Hematopoietic multipotent progenitor cell treated with erythropoietin and hydrocortisone succinate and interleukin-3 and kit ligand, for 8 days (in vitro differentiated cells): ENCODE measurements around the gene GMPR.

Experiments
- DNase-seq: peaks from one replicate; pipeline ENCODE4 v3.0.0-alpha.2; 2015

Gene GMPR

DNA sequence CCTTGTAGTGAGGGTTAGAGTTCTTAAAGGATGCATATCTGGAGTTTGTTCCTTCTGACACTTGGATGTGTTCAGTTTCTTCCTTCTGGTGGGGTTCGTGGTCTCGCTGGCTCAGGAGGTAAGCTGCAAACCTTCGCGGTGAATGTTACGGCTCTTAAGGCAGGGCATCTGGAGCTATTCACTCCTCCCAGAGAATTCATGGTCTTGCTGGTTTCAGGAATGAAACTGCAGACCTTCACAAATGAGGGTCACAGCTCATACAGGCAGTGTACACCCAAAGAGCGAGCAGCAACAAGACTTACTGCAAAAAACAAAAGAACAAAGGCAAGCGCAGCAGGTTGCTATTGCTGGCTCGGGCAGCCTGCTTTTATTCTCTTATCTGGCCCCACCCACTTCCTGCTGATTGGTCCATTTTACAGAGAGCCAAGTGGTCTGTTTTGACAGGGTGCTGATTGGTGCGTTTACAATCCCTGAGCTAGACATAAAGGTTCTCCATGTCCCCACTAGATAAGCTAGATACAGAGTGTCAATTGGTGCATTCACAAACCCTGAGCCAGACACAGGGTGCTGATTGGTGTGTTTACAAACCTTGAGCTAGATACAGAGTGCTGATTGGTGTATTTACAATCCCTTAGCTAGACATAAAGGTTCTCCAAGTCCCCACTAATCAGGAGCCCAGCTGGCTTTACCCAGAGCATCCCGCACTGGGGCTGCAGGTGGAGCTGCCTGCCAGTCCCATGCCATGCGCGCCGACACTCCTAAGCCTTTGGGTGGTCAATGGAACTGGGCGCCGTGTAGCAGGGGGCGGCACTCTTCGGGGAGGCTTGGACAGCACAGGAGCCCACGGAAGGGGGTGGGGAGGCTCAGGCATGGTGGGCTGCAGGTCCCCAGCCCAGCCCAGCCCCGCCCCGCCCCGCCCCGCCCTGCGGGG is 12.0 kb upstream of the GMPR start:
- DNase-seq: peak; percentile 29

DNA sequence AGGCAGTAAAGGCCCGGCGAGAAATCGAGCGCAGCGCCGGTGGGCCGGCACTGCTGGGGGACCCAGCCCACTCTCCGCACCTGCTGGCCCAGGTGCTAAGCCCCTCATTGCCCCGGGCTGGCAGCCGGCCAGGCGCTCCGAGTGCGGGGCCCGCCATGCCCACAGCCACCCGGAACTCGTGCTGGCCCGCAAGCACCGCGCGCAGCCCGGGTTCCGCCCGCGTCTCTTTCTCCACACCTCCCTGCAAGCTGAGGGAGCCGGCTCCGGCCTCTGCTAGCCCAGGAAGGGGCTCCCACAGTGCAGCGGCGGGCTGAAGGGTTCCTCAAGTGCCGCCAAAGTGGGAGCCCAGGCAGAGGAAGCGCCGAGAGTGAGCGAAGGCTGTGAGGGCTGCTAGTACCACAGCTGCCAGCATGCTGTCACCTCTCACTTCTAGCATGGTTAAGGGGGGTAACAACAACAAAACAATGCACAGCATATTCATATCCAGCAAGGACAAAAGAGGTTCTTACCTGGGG is 11.3 kb upstream of the GMPR start:
- DNase-seq: no peak

- no peak for DNase-seq
Observed at GRCh38 chr6:16227605-16228004, 10.8 kb upstream of the GMPR start.

DNA sequence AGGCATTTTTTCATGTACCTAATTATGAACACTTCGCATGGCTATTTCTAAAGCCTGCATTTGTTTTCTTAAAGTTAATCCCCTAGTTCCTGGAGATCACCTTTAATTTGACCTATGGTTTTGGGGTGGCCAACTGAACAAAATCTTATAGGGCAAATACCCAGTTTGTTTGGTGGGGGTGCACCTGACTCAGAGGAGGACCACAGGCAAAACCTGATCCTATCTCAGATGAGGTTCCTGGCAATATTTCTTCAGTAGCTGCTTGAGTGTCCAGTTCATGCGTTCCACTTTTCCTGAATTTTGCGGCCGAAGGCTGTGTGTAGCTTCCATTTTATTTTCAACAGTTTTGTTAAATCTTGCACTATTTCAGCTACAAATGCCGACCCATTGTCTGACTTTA is 10.3 kb upstream of the GMPR start:
- DNase-seq: no peak

- DNase-seq: no peak
Observed at GRCh38 chr6:16228709-16229665, 9.4 kb upstream of the GMPR start.

- no peak for DNase-seq
Observed at GRCh38 chr6:16229700-16230099, 8.7 kb upstream of the GMPR start.

GRCh38 chr6:16230953-16231352 is 7.4 kb upstream of the GMPR start:
- no peak for DNase-seq

DNA sequence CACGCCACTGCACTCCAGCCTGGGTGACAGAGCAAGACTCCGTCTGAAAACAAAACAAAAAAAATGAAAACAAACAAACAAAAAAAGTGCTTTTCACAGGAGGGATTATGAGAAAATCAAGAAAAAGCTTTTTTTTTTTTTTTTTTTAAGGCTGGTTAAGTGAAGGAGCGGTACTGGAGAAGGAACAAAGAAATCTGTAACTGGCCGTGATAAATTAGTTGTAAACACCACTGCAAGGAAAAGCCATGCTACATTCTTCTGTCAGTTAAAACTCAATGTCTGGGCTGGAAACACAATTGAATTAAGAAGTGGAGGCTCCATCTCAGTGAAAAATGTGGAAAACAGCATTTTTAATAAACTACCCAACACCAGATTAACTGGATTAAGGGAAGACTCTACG is 6.3 kb upstream of the GMPR start:
- no peak for DNase-seq

DNA sequence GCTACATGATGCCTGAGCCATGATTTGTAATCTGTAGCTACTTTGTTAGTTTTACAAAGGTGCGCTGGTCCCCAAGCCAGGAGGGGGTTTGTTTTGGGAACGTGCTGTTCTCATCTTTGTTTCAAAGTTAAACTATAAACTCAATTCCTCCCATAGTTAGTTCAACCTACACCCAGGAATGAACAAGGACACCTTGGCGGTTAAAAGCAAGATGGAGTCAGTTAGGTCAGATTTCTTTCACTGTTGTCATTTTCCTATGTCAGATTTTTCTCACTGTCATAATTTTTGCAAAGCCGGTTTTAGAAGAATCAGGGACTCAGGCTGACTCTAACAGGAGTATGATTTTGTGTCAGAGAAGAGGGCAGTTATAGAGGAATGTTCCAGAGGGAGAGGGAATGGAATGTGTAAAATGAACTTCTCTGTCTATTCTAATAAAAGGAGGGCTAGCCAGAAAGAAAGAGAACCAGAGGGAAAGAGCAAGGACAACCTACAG is 2.3 kb upstream of the GMPR start:
- no peak for DNase-seq

GRCh38 chr6:16236631-16237199 is 1.7 kb upstream of the GMPR start:
- peak; percentile 98 for DNase-seq

- no peak for DNase-seq
Observed at GRCh38 chr6:16237242-16237641, 1.1 kb upstream of the GMPR start.

DNA sequence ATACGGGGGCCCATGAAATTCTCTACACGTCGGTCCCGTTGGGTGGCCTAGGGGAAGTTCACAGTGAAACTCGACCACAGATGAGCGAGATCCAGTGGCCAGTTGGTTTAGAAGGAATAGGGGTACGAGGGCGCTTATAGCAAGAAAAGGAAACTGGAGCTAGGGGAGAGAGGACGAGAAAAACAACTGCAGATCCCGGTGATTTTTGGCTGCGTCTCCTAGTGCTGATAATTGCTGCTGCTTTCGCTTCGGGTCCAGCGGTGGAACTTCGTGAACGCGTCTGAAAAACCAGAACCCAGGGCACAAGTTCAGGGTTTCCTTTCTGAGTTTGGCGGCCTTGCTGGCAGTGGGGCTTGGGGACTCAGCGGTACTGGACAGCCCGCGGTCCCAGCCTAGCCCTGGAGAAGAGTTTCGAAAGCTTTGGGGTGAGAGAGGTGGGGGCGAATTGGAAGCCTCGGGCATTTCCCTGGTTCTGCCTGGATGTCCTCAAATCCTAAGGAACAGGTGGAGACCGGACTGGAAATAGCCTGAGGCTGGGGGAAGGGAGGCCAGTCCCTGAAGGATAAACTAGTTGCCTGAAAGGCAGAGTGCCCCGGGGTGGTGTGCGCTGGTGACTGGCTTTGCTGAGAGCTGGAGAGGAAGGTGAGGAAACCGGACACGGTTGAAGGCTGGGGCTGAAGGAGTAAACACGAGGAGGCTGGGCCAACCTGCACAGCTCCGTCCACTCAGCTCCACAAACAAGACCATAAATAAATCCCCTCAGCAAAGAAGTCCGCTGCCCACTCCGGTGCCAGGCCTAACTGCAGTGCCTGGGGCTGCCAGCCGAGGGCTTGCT is 793 bp downstream of the GMPR start:
- DNase-seq: peak; percentile 49

DNA sequence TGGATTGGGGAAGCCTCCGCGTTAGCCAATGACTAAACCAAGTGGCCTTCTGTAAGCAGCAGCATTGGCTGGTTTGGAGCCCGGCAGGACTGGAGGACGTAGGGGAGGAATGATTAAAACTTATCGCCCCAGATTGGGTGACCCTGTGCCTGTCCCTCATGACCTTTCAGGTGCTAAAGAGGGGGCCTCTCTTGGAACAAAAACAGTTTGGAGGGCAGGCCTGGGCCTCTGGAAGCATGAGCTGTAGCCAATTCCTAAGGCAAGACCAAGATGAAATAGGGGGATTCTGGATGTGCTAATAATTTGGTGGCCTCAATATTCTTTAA is 1.4 kb downstream of the GMPR start:
- DNase-seq: peak; percentile 91

DNA sequence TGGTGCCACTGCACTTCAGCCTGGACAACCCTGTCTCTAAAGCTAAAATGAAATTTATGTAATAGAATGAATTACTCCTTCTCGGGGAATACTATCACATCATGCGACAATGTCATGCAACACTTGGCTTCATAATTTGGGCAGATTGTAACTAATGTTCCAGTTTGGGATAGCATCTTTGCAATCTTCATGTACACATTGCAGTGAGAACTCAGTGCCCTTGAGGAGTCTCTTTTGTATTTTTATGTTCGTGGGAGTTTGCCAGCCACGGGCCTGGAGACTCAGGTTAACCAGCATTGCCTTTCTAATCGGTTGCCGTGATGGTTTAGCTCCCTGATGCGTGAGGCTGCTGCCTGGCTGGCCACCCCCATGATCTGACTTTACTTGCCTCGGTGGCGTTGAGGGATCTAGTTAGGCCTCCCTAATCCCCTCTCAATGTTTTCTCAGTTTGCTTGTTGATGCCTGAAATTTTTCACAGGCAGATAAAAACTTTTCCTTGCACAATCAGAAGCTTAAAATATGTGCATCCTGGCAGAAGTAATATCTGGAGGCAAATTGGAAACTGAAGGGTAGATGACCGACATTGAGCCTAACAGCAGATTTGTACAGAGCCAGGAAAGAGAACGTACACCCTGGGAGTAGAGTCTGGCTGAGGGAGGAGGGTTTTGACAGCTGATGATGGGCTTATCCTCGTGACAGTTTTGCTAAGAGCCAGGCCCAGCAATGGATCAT is 2.4 kb downstream of the GMPR start:
- DNase-seq: no peak

GRCh38 chr6:16241321-16241689 is 2.9 kb downstream of the GMPR start:
- no peak for DNase-seq

DNA sequence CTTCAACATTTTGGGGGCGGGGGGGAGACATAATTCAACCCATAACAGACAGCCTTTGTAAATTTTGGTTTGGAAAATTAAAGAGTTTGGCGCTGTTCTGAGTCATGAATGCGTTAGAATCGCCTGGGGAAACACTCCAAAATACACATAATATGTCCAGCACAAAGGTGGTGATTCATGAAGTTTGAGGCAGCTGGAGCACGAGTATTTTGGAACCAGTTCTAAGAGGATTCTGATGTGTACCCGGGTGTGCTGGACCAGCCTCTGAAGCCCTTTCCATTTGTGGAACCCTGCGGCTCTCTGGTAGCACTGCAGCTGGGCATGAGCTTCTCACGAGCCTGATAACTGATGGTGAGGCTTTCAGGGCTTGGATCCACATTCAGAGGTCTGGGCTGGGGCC is 4.7 kb downstream of the GMPR start:
- no peak for DNase-seq

DNA sequence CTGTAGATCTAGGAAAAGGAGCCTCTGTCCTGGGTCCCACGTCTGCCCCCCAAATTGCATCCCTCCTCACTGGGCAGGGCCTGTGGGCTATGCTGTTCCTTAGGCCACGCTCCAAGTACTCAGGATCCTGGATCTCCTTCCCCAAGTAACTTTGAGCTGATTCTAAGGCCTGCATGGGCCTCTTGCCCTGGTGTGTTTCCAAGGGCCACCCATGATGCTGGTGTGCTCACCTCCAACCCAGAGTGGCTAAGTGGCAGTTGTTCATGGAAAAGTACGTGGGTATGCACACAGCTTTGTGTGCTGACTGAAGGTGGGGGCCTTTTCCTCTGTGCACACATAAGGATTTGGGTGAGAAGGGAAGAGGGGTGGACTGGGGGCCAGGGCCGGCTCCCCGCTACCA is 5.3 kb downstream of the GMPR start:
- DNase-seq: no peak

DNA sequence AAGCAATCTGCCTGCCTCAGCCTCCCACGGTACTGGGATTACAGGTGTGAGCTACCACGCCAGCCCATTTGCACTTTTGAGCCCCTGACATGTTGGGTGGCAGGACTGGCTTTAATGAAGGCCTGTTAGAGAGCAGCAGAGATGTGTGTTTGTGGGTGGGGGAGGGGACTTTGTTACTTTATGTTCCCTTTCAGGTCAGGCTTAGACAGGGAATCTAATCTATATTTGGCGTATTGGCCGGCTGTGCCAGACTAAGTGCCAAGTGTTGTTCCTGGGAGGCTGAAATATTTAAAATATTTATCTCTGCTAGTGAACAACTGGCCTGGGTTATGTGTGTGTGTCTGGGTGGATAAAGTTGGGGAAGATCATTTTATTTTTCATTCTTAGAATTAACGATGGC is 6.1 kb downstream of the GMPR start:
- DNase-seq: peak; percentile 52

- no peak for DNase-seq
Observed at GRCh38 chr6:16244869-16245451, 6.6 kb downstream of the GMPR start.

GRCh38 chr6:16248271-16248853 is 10.0 kb downstream of the GMPR start:
- no peak for DNase-seq

DNA sequence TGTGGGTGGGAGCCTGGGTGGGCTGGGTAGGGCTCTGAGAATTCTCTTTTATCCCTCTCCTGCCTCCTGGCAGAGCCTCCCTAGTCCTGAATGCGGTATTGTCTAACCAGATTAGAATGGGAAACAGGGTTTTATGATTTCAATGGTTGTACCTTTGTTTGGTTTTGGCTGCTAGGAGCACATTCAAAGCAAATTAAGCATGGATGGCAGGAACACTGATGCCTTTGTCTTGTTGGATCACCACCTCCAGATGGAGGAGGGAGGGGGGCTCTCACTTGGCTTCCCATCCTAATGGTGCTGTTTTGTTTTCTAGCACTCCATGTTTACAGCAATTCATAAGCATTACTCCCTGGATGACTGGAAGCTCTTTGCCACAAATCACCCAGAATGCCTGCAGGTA is 11.6 kb downstream of the GMPR start:
- DNase-seq: no peak
